HG03469 (cell line): ENCODE data around the gene NSG1.

Experiments used
- ATAC-seq: cut with Tn5 transposase; IDR thresholded peaks from one replicate; pipeline ENCODE4 v1.9.1; 2021; ENCODE audit warnings: mild to moderate bottlenecking, moderate library complexity, moderate number of reproducible peaks; ENCODE audit not compliant: unreplicated experiment

The NSG1 gene

GRCh38 chr4:4428966-4429875 is 42.3 kb downstream of the NSG1 start:
- no peak for ATAC-seq

- peak; percentile 92 for ATAC-seq
Measured at GRCh38 chr4:4430492-4431195, 43.7 kb downstream of the NSG1 start.

- ATAC-seq = no peak
Measured at GRCh38 chr4:4432341-4433125, 45.6 kb downstream of the NSG1 start.

GRCh38 chr4:4433941-4434340 is 47.0 kb downstream of the NSG1 start:
- no peak for ATAC-seq

- ATAC-seq = no peak
Measured at GRCh38 chr4:4436244-4436823, 49.4 kb downstream of the NSG1 start.

- no peak for ATAC-seq
Measured at GRCh38 chr4:4437798-4438470, 51.0 kb downstream of the NSG1 start.

- no peak for ATAC-seq
Measured at GRCh38 chr4:4438891-4439290, 52.0 kb downstream of the NSG1 start.

- ATAC-seq = no peak
Measured at GRCh38 chr4:4439782-4440181, 52.9 kb downstream of the NSG1 start.

- ATAC-seq = peak; percentile 52
Measured at GRCh38 chr4:4440333-4441061, 53.6 kb downstream of the NSG1 start.

GRCh38 chr4:4443821-4444220 is 56.9 kb downstream of the NSG1 start:
- no peak for ATAC-seq

- ATAC-seq = no peak
Measured at GRCh38 chr4:4446434-4446833, 59.5 kb downstream of the NSG1 start.

GRCh38 chr4:4455210-4455865 is 68.4 kb downstream of the NSG1 start:
- ATAC-seq = peak; percentile 72

GRCh38 chr4:4456351-4456750 is 69.4 kb downstream of the NSG1 start:
- no peak for ATAC-seq

GRCh38 chr4:4456816-4457578 is 70.1 kb downstream of the NSG1 start:
- no peak for ATAC-seq

- no peak for ATAC-seq
Measured at GRCh38 chr4:4457803-4458553, 71.1 kb downstream of the NSG1 start.

- ATAC-seq = no peak
Measured at GRCh38 chr4:4459181-4459580, 72.3 kb downstream of the NSG1 start.

GRCh38 chr4:4460759-4461158 is 73.9 kb downstream of the NSG1 start:
- ATAC-seq = no peak

- ATAC-seq = no peak
Measured at GRCh38 chr4:4461178-4461577, 74.3 kb downstream of the NSG1 start.
